GM12878 (cell line): ENCODE data around the gene SLC35E1. TPM values are rescaled to one million over a fixed set of nuclear protein-coding genes. Genes with fewer than 3 reads are reported as not detected.

Source experiments
- ATAC-seq: fragments of 200-7000 bp; cut with Tn5 transposase; 3 replicates; pipeline ENCODE4 v1.9.1; 2020; ENCODE audit warnings: mild to moderate bottlenecking, moderate library complexity
- BruUV-seq: library from RNA; stranded (reverse); fragments of 400-500 nt; replicated peaks from 2 replicates; lab custom pipeline; 2021; lab: Mats Ljungman, UMichigan
- CTCF ChIA-PET: fragments of 300-600 bp; sonication (Branson Sonifier 250); formaldehyde crosslinking; extraction: SDS; loops from one replicate; lab custom pipeline; 2021; ENCODE audit warnings: inconsistent platforms; lab: Yijun Ruan, JAX
- POLR2A ChIA-PET: fragments of 350-600 bp; formaldehyde crosslinking; extraction: SDS; loops from one replicate; lab custom pipeline; 2021; ENCODE audit warnings: inconsistent platforms; lab: Charles Lee
- RAD21 ChIA-PET: fragments of 300-600 bp; sonication (Branson Sonifier 250); formaldehyde crosslinking; loops from one replicate; lab custom pipeline; 2023; ENCODE audit warnings: antibody characterized with exemption; ENCODE audit not compliant: unreplicated experiment; lab: Charles Lee
- SMC1A ChIA-PET: fragments of 300-600 bp; sonication (Branson Sonifier 250); formaldehyde crosslinking; loops from one replicate; lab custom pipeline; 2023; ENCODE audit not compliant: unreplicated experiment, uncharacterized antibody; lab: Charles Lee
- DNase-seq: peaks from one replicate; pipeline ENCODE4 v3.0.0-alpha.2; 2011; ENCODE audit warnings: low read depth, low spot score
- FAIRE-seq: peaks from 3 replicates; lab custom pipeline; 2011; peaks lifted over from hg19 to GRCh38; lab: Jason Lieb, UNC
- H2AFZ ChIP-seq: 2 replicates; pipeline ENCODE4 v1.6.0; 2011; ENCODE audit warnings: low read depth, low read length, control low read depth; ENCODE audit not compliant: control insufficient read depth
- H3K27ac ChIP-seq: 2 replicates; pipeline ENCODE4 v1.5.1; 2011; ENCODE audit warnings: control low read depth; ENCODE audit not compliant: control insufficient read depth, insufficient read depth
- H3K27me3 ChIP-seq, 2 experiments: replicated peaks in 1 of 2; 2 replicates each; pipeline versions ENCODE4 v1.6.0 to v1.6.1; 2011; ENCODE audit warnings: low read length in 1 of 2; ENCODE audit not compliant: control insufficient read depth in 2 of 2, insufficient read depth in 2 of 2
- H3K36me3 ChIP-seq, 2 experiments: 2 replicates each; pipeline ENCODE4 v1.5.1; 2011; ENCODE audit warnings: low read length in 1 of 2; ENCODE audit not compliant: control insufficient read depth in 2 of 2, insufficient read depth in 2 of 2
- H3K4me1 ChIP-seq: 2 replicates; pipeline ENCODE4 v1.6.1; 2011; ENCODE audit warnings: mild to moderate bottlenecking, low read length, moderate library complexity, mixed read lengths; ENCODE audit not compliant: control insufficient read depth, insufficient read depth
- H3K4me2 ChIP-seq: 2 replicates; pipeline ENCODE4 v1.6.0; 2011; ENCODE audit warnings: control low read depth; ENCODE audit not compliant: control insufficient read depth, insufficient read depth
- H3K4me3 ChIP-seq: fragments of 200-600 bp; sonication (generic); 2 replicates; pipeline ENCODE4 v1.5.1; 2016
- H3K79me2 ChIP-seq: 2 replicates; pipeline ENCODE4 v1.6.0; 2011; ENCODE audit warnings: low read length; ENCODE audit not compliant: control insufficient read depth, insufficient read depth
- H3K9ac ChIP-seq: 2 replicates; pipeline ENCODE4 v1.8.0; 2011; ENCODE audit warnings: low read length, control low read depth, mixed read lengths; ENCODE audit not compliant: control insufficient read depth, insufficient read depth
- H3K9me3 ChIP-seq: replicated peaks from 3 replicates; pipeline ENCODE4 v1.5.1; 2011; ENCODE audit warnings: mild to moderate bottlenecking, low read length; ENCODE audit not compliant: control insufficient read depth, insufficient read depth
- H4K20me1 ChIP-seq: 2 replicates; pipeline ENCODE4 v1.6.0; 2011; ENCODE audit not compliant: control insufficient read depth, insufficient read depth
- ATF7 ChIP-seq: fragments of 450-650 bp; IDR thresholded peaks from 2 replicates; pipeline ENCODE4 v1.6.1; 2016; ENCODE audit warnings: low read depth, mild to moderate bottlenecking
- BACH1 ChIP-seq: fragments of 450-650 bp; IDR thresholded peaks from 2 replicates; pipeline ENCODE4 v1.6.1; 2017; ENCODE audit warnings: mild to moderate bottlenecking, borderline replicate concordance
- BCL3 ChIP-seq: IDR thresholded peaks from 2 replicates; pipeline ENCODE4 v1.6.1; 2011; ENCODE audit warnings: borderline replicate concordance, low read depth, mild to moderate bottlenecking, moderate library complexity, low read length; ENCODE audit not compliant: insufficient read depth, poor library complexity, severe bottlenecking
- HDAC6 ChIP-seq: fragments of 200-600 bp; sonication (generic); IDR thresholded peaks from one replicate; pipeline ENCODE4 v1.8.0; 2017; ENCODE audit warnings: antibody characterized with exemption; ENCODE audit not compliant: unreplicated experiment
- HSF1 ChIP-seq: fragments of 150-350 bp; IDR thresholded peaks from 2 replicates; pipeline ENCODE4 v1.6.1; 2014; ENCODE audit warnings: mild to moderate bottlenecking, low read depth, low read length
- IKZF1 ChIP-seq: fragments of 450-650 bp; conservative IDR thresholded peaks from 2 replicates; pipeline ENCODE4 v1.6.1; 2017; ENCODE audit warnings: antibody characterized with exemption, mild to moderate bottlenecking
- JUNB ChIP-seq: IDR thresholded peaks from 2 replicates; pipeline ENCODE4 v1.6.1; 2016; ENCODE audit warnings: antibody characterized with exemption, mild to moderate bottlenecking
- LARP7 ChIP-seq: fragments of 450-650 bp; IDR thresholded peaks from 2 replicates; pipeline ENCODE4 v1.6.1; 2017; ENCODE audit warnings: mild to moderate bottlenecking
- POLR2AphosphoS2 ChIP-seq: IDR thresholded peaks from 2 replicates; pipeline ENCODE4 v1.6.1; 2011; ENCODE audit warnings: low read depth, mild to moderate bottlenecking, low read length, improper control_type of control experiment, moderate library complexity
- SMAD5 ChIP-seq: IDR thresholded peaks from 2 replicates; pipeline ENCODE4 v1.6.1; 2016; ENCODE audit warnings: antibody characterized with exemption, low read depth
- WGBS: methylation state at CpG from one replicate; pipeline ENCODE4 v1.1.6; 2016; ENCODE audit warnings: low lambda C conversion rate; ENCODE audit not compliant: insufficient replicate concordance, insufficient coverage; ENCODE audit errors: missing lambda C conversion rate; 5-methylcytosine and 5-hydroxymethylcytosine counted together
- in situ Hi-C: fragments of 300-500 bp; cut with MboI; formaldehyde crosslinking; loops from 9 replicates; pipeline ENCODE4 v1.14.3; 2018; ENCODE audit warnings: mixed read lengths
- intact Hi-C: fragments of 100-400 bp; cut with micrococcal nuclease; formaldehyde crosslinking; loops from one replicate; pipeline ENCODE4 v1.14.2; 2022; ENCODE audit not compliant: unreplicated experiment
- polyA plus RNA-seq, 11 experiments: library from polyadenylated mRNA; depleted of rRNA in 4 of 11; unstranded in 6 of 11; stranded (reverse) in 5 of 11; fragments of >200 nt; fragmentation: Nextera tagmentation in 4 of 11; fragmentation: Illumina TruSeq in 1 of 11; extraction: Ambion mirVana in 4 of 11; extraction: Trizol in 1 of 11; gene quantifications; 1 replicate in 1 of 11; 2 replicates in 10 of 11; pipeline versions ENCODE4 v1.2.1 to v1.2.3, GENCODE V29; 2011 to 2016; ENCODE audit warnings: inconsistent platforms in 2 of 11, missing spikeins in 2 of 11, low read depth in 1 of 11
- total RNA-seq, 4 experiments: library from RNA; depleted of rRNA in 3 of 4; stranded (reverse); fragments of >200 nt in 3 of 4; fragmentation: Illumina TruSeq in 1 of 4; extraction: Trizol in 1 of 4; gene quantifications; 2 replicates each; pipeline versions ENCODE4 v1.2.1 to v1.2.3, GENCODE V29; 2013 to 2021
- TF ChIP-seq, protein P1 (sequence below): IDR thresholded peaks from 2 replicates; pipeline ENCODE4 v1.6.1; 2012; ENCODE audit warnings: low read length, inconsistent platforms
- TF ChIP-seq, protein P2 (sequence below): fragments of 450-650 bp; formaldehyde crosslinking; IDR thresholded peaks from 2 replicates; pipeline ENCODE4 v1.5.0; 2022; ENCODE audit warnings: mild to moderate bottlenecking, missing genetic modification characterization
- TF ChIP-seq, protein P3 (sequence below): fragments of 450-650 bp; IDR thresholded peaks from 2 replicates; pipeline ENCODE4 v1.6.1; 2017; ENCODE audit warnings: mild to moderate bottlenecking, low read depth, inconsistent platforms; ENCODE audit not compliant: poor library complexity, severe bottlenecking

The SLC35E1 gene
- total and polyA plus RNA-seq, 10 of the 15 experiments (the other 5 are each of a cell fraction or from before 2014, with no cell fraction given): 11.3 to 37.7 (median 22.1) TPM

- whole genome bisulfite sequencing: 2% methylated on average over 9 of the region's 9 CpGs
- SMC1A ChIA-PET: interaction anchor here (0.9 to 10.9 kb wide), 13 partner anchors 9 to 141 kb away, joined by 3 to 164 read pairs (median 8); partner anchors contain the start of genes MED26, SLC35E1, SMIM7 and TMEM38A
- Histone ChIP-seq H3K9ac (peak overlapping the region; percentile 99), H3K4me3 (peak overlapping the region; percentile 72), H3K4me1 (peaks cover 66% of the 10 kb centered on the region), H3K27ac (peak overlapping the region; percentile 99), H3K79me2 (peaks cover 96% of the 10 kb centered on the region), H3K27me3 (no peaks in the 10 kb centered on the region), H3K36me3 (peaks cover 4 to 6% of the 10 kb centered on the region in 2 experiments; a peak in 2 of 4 replicates), H4K20me1 (no peaks in the 10 kb centered on the region), H2AFZ (no peak overlapping the region), H3K9me3 (no peaks in the 10 kb centered on the region), H3K4me2 (peak overlapping the region; percentile 100)
- no peak for FAIRE-seq
- POLR2A ChIA-PET: interaction anchor here (0.6 to 13.1 kb wide), 13 partner anchors 11 to 1584 kb away, joined by 3 to 220 read pairs (median 4); partner anchors contain the start of genes C19orf44, CALR3, CHERP and MED26
- peak; percentile 0 for ATAC-seq
- BruUV-seq: no TSS peak
- intact Hi-C loops: loop anchor here (2.0 to 5.0 kb wide), 4 partner anchors 42 to 509 kb away; partner anchors contain the start of genes HSH2D, MED26, SMIM7 and TMEM38A
- DNase-seq: no peak
- RAD21 ChIA-PET: interaction anchor here (0.5 to 11.3 kb wide), 11 partner anchors 9 to 132 kb away, joined by 3 to 169 read pairs (median 9); partner anchors contain the start of genes CHERP, MED26, SLC35E1 and SMIM7
- in situ Hi-C loops: loop anchor here (5.0 to 25.0 kb wide), 2 partner anchors 41 to 1999 kb away; partner anchors contain the start of genes CLEC17A and MED26
- CTCF ChIA-PET: interaction anchor here (1.5 to 9.8 kb wide), 3 partner anchors 14 to 43 kb away, joined by 3 to 83 read pairs (median 7); partner anchors contain the start of gene MED26
- TF ChIP-seq SMAD5 (no peak), POLR2AphosphoS2 (no peak), LARP7 (peak; percentile 53; the same call in 1 of the 2 replicates), JUNB (no peak), ATF7 (no peak), HDAC6 (no peak), BACH1 (peak; percentile 44; the same call in 1 of the 2 replicates), IKZF1 (no peak), HSF1 (no peak), BCL3 (no peak)
- TF ChIP-seq, protein P1, sequence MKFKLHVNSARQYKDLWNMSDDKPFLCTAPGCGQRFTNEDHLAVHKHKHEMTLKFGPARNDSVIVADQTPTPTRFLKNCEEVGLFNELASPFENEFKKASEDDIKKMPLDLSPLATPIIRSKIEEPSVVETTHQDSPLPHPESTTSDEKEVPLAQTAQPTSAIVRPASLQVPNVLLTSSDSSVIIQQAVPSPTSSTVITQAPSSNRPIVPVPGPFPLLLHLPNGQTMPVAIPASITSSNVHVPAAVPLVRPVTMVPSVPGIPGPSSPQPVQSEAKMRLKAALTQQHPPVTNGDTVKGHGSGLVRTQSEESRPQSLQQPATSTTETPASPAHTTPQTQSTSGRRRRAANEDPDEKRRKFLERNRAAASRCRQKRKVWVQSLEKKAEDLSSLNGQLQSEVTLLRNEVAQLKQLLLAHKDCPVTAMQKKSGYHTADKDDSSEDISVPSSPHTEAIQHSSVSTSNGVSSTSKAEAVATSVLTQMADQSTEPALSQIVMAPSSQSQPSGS: no peak
- TF ChIP-seq, protein P2, sequence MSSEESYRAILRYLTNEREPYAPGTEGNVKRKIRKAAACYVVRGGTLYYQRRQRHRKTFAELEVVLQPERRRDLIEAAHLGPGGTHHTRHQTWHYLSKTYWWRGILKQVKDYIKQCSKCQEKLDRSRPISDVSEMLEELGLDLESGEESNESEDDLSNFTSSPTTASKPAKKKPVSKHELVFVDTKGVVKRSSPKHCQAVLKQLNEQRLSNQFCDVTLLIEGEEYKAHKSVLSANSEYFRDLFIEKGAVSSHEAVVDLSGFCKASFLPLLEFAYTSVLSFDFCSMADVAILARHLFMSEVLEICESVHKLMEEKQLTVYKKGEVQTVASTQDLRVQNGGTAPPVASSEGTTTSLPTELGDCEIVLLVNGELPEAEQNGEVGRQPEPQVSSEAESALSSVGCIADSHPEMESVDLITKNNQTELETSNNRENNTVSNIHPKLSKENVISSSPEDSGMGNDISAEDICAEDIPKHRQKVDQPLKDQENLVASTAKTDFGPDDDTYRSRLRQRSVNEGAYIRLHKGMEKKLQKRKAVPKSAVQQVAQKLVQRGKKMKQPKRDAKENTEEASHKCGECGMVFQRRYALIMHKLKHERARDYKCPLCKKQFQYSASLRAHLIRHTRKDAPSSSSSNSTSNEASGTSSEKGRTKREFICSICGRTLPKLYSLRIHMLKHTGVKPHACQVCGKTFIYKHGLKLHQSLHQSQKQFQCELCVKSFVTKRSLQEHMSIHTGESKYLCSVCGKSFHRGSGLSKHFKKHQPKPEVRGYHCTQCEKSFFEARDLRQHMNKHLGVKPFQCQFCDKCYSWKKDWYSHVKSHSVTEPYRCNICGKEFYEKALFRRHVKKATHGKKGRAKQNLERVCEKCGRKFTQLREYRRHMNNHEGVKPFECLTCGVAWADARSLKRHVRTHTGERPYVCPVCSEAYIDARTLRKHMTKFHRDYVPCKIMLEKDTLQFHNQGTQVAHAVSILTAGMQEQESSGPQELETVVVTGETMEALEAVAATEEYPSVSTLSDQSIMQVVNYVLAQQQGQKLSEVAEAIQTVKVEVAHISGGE: no peak
- TF ChIP-seq, protein P3, sequence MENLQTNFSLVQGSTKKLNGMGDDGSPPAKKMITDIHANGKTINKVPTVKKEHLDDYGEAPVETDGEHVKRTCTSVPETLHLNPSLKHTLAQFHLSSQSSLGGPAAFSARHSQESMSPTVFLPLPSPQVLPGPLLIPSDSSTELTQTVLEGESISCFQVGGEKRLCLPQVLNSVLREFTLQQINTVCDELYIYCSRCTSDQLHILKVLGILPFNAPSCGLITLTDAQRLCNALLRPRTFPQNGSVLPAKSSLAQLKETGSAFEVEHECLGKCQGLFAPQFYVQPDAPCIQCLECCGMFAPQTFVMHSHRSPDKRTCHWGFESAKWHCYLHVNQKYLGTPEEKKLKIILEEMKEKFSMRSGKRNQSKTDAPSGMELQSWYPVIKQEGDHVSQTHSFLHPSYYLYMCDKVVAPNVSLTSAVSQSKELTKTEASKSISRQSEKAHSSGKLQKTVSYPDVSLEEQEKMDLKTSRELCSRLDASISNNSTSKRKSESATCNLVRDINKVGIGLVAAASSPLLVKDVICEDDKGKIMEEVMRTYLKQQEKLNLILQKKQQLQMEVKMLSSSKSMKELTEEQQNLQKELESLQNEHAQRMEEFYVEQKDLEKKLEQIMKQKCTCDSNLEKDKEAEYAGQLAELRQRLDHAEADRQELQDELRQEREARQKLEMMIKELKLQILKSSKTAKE: no peak
Measured at GRCh38 chr19:16586477-16586871, 14.3 kb upstream of the SLC35E1 start.
